ENCODE data around the gene GALNT17. TPM values are rescaled to one million over a fixed set of nuclear protein-coding genes. Genes with fewer than 3 reads are reported as not detected.
"Not testable (repeated sequence)": the region's sequence is repeated elsewhere in the genome, so short reads cannot be mapped to it uniquely, and the experiment has no call there.

The GALNT17 gene
- total RNA-seq, 4 donors from 2014 or later = 66.0 to 97.9 (median 76.0) TPM

DNA sequence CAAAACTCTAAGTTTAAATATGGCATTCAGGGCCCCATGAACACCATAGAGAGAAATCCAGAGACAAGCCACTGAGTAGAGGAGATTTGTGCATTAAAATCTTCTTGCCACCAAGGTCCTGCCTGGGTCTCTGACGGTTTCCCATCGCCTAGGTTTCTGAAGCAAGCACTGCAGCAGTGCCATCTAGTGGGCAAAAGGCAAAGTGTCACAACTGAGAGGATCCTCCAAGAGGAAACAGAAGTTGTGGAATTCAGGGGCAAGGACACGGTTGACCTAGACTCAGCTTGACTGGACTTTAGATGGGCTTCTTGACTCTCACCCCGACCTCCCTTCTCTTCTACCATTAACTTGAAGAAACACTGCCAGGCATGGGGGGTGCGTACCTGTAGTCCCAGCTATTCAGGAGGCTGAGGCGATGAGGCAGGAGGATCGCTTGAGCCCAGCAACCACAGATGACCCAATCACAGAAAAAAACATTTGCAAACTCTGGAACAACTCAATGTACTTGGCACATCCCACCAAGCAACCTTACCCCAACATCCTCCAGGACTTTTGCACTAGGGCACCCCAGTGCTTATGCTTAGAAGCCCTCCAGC lies 604.1 kb downstream of the GALNT17 start:
- peaks cover 0 to 11% (median 0%) of the 10 kb centered on the region in 4 donors for H3K4me1 ChIP-seq
- H3K4me3 ChIP-seq = no peak overlapping the region
- 31 to 37% methylated on average over 7 of the region's 7 CpGs for WGBS, 2 donors

DNA sequence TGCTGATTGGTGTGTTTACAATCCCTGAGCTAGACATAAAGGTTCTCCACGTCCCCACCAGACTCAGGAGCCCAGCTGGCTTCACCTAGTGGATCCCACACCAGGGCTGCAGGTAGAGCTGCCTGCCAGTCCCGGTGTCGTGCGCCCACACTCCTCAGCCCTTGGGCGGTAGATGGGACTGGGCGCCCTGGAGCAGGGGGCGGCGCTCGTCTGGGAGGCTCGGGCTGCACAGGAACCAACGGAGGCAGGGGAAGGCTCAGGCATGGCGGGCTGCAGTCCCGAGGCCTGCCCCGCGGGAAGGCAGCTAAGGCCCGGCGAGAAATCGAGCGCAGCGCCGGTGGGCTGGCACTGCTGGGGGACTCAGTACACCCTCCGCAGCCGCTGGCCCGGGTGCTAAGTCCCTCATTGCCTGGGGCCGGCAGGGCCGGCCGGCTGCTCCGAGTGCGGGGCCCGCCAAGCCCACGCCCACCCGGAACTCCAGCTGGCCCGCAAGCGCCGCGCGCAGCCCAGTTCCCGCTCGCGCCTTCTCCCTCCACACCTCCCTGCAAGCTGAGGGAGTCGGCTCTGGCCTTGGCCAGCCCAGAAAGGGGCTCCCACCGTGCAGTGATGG lies 606.1 kb downstream of the GALNT17 start:
- H3K36me3 ChIP-seq; H3K9me3 ChIP-seq; H3K4me3 ChIP-seq; H3K4me1 ChIP-seq; H3K27me3 ChIP-seq; DNase-seq (ENCODE audit: low spot score in 2 of 2); H3K27ac ChIP-seq: not testable (repeated sequence)
- WGBS, 2 donors = 87 to 92% methylated on average over 30 to 32 of the region's 42 CpGs

More for the DNA sequence above, 604.1 kb downstream of the GALNT17 start:
- DNase-seq (ENCODE audit: low spot score in 2 of 2) = peak; percentile 48 to 81
- H3K27me3 ChIP-seq = no peaks in the 10 kb centered on the region
- no peak overlapping the region for H3K27ac ChIP-seq
- no peak for TF ChIP-seq EP300 (IDR thresholded peaks at IDR 0.05)
- TF ChIP-seq, protein P1, sequence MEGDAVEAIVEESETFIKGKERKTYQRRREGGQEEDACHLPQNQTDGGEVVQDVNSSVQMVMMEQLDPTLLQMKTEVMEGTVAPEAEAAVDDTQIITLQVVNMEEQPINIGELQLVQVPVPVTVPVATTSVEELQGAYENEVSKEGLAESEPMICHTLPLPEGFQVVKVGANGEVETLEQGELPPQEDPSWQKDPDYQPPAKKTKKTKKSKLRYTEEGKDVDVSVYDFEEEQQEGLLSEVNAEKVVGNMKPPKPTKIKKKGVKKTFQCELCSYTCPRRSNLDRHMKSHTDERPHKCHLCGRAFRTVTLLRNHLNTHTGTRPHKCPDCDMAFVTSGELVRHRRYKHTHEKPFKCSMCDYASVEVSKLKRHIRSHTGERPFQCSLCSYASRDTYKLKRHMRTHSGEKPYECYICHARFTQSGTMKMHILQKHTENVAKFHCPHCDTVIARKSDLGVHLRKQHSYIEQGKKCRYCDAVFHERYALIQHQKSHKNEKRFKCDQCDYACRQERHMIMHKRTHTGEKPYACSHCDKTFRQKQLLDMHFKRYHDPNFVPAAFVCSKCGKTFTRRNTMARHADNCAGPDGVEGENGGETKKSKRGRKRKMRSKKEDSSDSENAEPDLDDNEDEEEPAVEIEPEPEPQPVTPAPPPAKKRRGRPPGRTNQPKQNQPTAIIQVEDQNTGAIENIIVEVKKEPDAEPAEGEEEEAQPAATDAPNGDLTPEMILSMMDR (IDR thresholded peaks at IDR 0.05) = peak; percentile 68 to 87 (median 81)
- TF ChIP-seq POLR2A (IDR thresholded peaks at IDR 0.05) = no peak
- H3K9me3 ChIP-seq = peaks cover 0 to 3% (median 0%) of the 10 kb centered on the region in 4 donors
- H3K36me3 ChIP-seq = no peaks in the 10 kb centered on the region

DNA sequence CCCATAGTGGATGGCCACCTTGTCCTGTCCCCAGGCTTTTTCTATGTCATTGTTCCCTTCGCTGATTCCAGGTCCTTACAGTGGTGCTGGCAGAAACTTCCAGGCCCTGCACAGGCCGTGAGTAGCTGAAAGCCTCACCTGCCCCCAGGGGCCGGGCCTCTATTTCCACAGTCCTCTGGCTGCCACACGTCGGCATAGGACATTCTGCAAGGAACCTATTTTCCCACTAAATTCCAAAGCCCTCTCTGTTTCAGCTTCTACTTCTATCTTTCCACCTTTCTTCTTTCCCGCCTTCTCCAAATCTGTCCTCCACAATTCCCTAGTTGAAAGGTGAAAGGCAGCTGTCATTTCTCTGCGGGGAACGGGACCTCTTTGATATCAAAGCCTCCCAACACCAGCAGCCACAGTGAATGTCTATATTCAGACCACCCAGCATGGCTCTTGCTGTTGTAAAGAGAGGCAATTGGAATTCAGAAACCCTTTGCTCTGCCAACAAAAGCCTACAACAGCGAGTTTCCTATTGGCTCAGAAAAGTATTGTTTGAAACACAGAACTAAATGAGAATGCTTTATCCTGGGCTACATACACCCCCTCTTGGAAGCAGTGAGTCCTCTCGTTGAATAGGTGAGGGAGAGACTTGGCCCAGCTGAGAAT lies 607.7 kb downstream of the GALNT17 start:
- Histone ChIP-seq H3K4me3 (no peak overlapping the region), H3K27me3 (no peaks in the 10 kb centered on the region), H3K4me1 (no peaks in the 10 kb centered on the region), H3K9me3 (no peaks in the 10 kb centered on the region), H3K36me3 (no peaks in the 10 kb centered on the region), H3K27ac (no peak overlapping the region)
- TF ChIP-seq EP300 (IDR thresholded peaks at IDR 0.05) (no peak), POLR2A (IDR thresholded peaks at IDR 0.05) (no peak)
- TF ChIP-seq, protein P1 (IDR thresholded peaks at IDR 0.05) = no peak
- DNase-seq (ENCODE audit: low spot score in 2 of 2) = no peak
- WGBS, 2 donors = 46 to 56% methylated on average over 10 of the region's 10 CpGs

DNA sequence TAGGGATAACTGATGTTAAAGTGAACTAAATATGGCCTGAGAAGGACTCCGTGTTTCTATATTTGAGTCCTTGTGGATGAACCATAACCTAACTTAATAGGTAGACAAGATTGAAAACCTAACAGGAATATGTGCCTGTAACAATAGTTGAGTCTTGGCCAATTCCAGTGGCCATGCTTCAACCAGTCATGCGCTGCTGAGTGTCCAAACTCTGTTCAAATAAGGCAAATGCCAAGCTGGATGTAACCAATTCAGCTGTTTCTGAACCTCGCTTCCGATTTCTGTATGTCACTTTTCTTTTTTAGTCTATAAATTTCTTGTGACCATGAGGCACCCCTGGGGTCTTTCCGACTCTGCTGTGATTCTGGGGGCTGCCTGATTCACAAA lies 608.2 kb downstream of the GALNT17 start:
- Histone ChIP-seq H3K4me3 (no peak overlapping the region), H3K4me1 (no peaks in the 10 kb centered on the region), H3K27ac (no peak overlapping the region), H3K27me3 (no peaks in the 10 kb centered on the region), H3K36me3 (no peaks in the 10 kb centered on the region), H3K9me3 (no peaks in the 10 kb centered on the region)
- TF ChIP-seq EP300 (IDR thresholded peaks at IDR 0.05) (no peak), POLR2A (IDR thresholded peaks at IDR 0.05) (no peak)
- TF ChIP-seq, protein P1 (IDR thresholded peaks at IDR 0.05) = no peak
- DNase-seq (ENCODE audit: low spot score in 2 of 2) = no peak
- WGBS, 2 donors = 83 to 87% methylated on average over 5 of the region's 5 CpGs

DNA sequence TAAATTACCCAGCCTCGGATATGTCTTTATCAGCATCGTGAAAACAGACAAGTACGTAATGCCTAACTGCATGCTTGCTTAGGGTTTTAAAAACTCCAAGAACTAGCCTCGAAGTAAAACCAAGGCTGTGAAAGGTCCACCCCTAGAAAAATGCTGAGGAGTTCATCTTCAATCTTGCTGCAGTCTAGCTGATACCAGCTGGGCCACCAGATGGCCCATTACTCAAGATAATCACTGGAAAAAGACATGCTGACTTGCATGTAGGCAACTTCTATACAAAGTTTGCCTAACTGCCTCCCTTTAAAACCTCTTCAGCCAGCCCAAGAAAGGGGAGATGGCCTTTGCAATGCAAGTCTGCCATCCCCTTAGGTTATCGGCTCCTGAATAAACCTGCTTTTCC lies 614.1 kb downstream of the GALNT17 start:
- 91 to 92% methylated on average over 5 of the region's 5 CpGs for WGBS, 2 donors
- TF ChIP-seq EP300 (IDR thresholded peaks at IDR 0.05) (no peak), POLR2A (IDR thresholded peaks at IDR 0.05) (no peak)
- TF ChIP-seq, protein P1 (IDR thresholded peaks at IDR 0.05) = no peak
- Histone ChIP-seq H3K9me3 (peaks cover 0 to 17% (median 2%) of the 10 kb centered on the region in 4 donors), H3K27ac (no peak overlapping the region), H3K4me3 (no peak overlapping the region), H3K27me3 (no peaks in the 10 kb centered on the region), H3K4me1 (no peaks in the 10 kb centered on the region), H3K36me3 (no peaks in the 10 kb centered on the region)
- DNase-seq (ENCODE audit: low spot score in 2 of 2) = no peak
